ENCODE results near the gene TUBGCP5. TPM values are rescaled to one million over a fixed set of nuclear protein-coding genes. Genes with fewer than 3 reads are reported as not detected.
"Not testable (repeated sequence)": the region's sequence is repeated elsewhere in the genome, so short reads cannot be mapped to it uniquely, and the experiment has no call there.

Gene TUBGCP5
- total RNA-seq, 1 donor from 2014 or later = 15.6 TPM

DNA sequence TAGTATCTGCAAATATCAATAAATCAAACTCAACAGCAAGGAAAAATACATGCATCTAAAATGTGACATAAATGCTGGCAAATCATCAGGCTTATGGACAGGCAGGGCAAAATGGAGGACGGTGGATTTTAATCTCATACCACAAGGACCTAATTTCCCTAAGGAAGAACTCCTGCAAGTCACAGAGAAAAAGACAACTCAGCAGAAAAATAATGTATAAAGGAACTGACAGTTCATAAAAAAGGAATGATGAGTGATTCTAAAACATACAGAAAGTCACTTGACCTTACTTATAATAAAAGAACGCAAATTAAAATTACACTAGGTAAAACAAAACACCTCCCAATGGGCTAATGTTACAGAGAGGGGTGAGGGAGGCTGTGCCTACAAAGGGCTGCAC lies 17.2 kb downstream of the TUBGCP5 start:
- no peaks in the 10 kb centered on the region for H3K36me3 Mint-ChIP-seq (ENCODE audit: unreplicated experiment)
- DNase-seq = no peak
- TF ChIP-seq, protein P1, sequence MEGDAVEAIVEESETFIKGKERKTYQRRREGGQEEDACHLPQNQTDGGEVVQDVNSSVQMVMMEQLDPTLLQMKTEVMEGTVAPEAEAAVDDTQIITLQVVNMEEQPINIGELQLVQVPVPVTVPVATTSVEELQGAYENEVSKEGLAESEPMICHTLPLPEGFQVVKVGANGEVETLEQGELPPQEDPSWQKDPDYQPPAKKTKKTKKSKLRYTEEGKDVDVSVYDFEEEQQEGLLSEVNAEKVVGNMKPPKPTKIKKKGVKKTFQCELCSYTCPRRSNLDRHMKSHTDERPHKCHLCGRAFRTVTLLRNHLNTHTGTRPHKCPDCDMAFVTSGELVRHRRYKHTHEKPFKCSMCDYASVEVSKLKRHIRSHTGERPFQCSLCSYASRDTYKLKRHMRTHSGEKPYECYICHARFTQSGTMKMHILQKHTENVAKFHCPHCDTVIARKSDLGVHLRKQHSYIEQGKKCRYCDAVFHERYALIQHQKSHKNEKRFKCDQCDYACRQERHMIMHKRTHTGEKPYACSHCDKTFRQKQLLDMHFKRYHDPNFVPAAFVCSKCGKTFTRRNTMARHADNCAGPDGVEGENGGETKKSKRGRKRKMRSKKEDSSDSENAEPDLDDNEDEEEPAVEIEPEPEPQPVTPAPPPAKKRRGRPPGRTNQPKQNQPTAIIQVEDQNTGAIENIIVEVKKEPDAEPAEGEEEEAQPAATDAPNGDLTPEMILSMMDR (IDR thresholded peaks at IDR 0.05; ENCODE audit: partially characterized antibody, unreplicated experiment) = no peak
- no peaks in the 10 kb centered on the region for H3K9me3 Mint-ChIP-seq (ENCODE audit: unreplicated experiment)
- H3K27ac Mint-ChIP-seq (ENCODE audit: unreplicated experiment) = no peak overlapping the region
- no peaks in the 10 kb centered on the region for H3K4me1 Mint-ChIP-seq (ENCODE audit: low read depth, unreplicated experiment)
- no peak overlapping the region for H3K4me3 Mint-ChIP-seq (ENCODE audit: unreplicated experiment)
- no peaks in the 10 kb centered on the region for H3K27me3 Mint-ChIP-seq (ENCODE audit: unreplicated experiment)

DNA sequence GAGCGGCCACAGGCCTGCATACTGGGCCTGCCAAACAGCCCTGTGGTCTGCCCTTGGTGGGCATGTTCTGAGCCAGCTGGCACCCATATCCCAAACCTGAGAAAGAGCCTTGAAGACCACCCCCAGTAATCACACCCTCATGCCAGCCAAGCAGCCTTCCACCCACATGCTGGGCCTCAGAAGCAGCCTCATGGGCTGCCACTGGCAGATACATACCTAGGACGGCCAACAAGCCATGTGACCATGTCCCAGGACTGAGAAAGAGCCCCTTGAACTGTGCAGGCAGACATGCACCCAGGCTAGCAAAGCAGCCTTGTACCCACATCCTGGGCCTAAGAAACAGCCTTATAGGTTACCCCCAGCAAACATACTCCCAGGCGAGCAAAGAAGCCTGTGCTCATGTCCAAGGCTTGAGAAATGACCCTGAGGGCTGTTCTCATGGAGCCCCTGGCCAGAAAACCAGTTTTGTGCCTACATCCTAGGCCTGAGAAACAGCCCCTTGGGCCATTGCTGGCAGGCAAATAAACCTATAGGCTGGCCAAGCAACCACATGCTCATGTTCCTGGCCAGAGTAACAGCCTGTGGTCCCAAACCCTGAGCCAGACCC lies 24.9 kb downstream of the TUBGCP5 start:
- Mint-ChIP-seq H3K9me3 (ENCODE audit: unreplicated experiment) (no peaks in the 10 kb centered on the region), H3K27ac (ENCODE audit: unreplicated experiment) (no peak overlapping the region), H3K27me3 (ENCODE audit: unreplicated experiment) (no peaks in the 10 kb centered on the region), H3K4me3 (ENCODE audit: unreplicated experiment) (no peak overlapping the region), H3K36me3 (ENCODE audit: unreplicated experiment) (no peaks in the 10 kb centered on the region), H3K4me1 (ENCODE audit: low read depth, unreplicated experiment) (no peaks in the 10 kb centered on the region)
- no peak for DNase-seq
- TF ChIP-seq, protein P1 (IDR thresholded peaks at IDR 0.05; ENCODE audit: partially characterized antibody, unreplicated experiment) = no peak

DNA sequence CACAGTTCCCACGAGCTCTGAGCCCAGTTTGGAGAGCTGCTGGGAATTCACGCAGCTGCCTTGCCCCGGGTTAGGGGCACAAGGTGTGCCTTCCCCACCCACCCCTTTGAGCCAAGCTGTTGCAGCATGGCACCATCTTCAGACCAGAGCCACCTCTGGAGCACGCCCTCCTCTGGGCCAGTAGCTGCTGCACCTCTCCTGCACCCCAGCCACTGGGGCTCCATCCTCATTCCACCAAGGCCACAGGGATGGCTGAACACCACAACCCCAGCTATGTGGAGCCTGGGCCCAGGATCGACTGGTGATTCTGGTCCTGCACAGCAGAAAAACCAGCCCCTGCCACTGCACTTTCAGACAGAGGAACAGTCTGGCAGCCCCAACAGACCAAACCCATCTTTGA lies 25.7 kb downstream of the TUBGCP5 start:
- H3K27ac Mint-ChIP-seq (ENCODE audit: unreplicated experiment) = no peak overlapping the region
- DNase-seq = no peak
- H3K4me1 Mint-ChIP-seq (ENCODE audit: low read depth, unreplicated experiment) = no peaks in the 10 kb centered on the region
- no peak overlapping the region for H3K4me3 Mint-ChIP-seq (ENCODE audit: unreplicated experiment)
- no peaks in the 10 kb centered on the region for H3K36me3 Mint-ChIP-seq (ENCODE audit: unreplicated experiment)
- no peaks in the 10 kb centered on the region for H3K9me3 Mint-ChIP-seq (ENCODE audit: unreplicated experiment)
- H3K27me3 Mint-ChIP-seq (ENCODE audit: unreplicated experiment) = no peaks in the 10 kb centered on the region
- TF ChIP-seq, protein P1 (IDR thresholded peaks at IDR 0.05; ENCODE audit: partially characterized antibody, unreplicated experiment) = no peak

DNA sequence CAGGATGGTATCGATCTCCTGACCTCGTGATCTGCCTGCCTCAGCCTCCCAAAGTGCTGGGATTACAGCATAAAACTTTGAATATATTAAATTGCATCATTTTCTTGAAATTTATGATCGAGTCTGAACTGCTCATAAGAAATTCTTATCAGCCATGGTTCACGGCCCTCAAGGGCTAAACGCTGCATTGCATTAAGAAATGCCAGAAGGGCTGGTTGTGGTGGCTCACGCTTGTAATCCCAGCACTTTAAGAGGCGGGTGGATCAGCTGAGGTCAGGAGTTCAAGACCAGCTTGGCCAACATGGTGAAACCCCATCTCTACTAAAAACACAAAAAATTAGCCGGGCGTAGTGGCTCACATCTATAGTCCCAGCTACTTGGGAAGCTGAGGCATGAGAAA lies 26.8 kb downstream of the TUBGCP5 start:
- not testable (repeated sequence) for H3K9me3 Mint-ChIP-seq (ENCODE audit: unreplicated experiment); DNase-seq; H3K4me3 Mint-ChIP-seq (ENCODE audit: unreplicated experiment); H3K4me1 Mint-ChIP-seq (ENCODE audit: low read depth, unreplicated experiment); H3K27ac Mint-ChIP-seq (ENCODE audit: unreplicated experiment); H3K27me3 Mint-ChIP-seq (ENCODE audit: unreplicated experiment); H3K36me3 Mint-ChIP-seq (ENCODE audit: unreplicated experiment)

DNA sequence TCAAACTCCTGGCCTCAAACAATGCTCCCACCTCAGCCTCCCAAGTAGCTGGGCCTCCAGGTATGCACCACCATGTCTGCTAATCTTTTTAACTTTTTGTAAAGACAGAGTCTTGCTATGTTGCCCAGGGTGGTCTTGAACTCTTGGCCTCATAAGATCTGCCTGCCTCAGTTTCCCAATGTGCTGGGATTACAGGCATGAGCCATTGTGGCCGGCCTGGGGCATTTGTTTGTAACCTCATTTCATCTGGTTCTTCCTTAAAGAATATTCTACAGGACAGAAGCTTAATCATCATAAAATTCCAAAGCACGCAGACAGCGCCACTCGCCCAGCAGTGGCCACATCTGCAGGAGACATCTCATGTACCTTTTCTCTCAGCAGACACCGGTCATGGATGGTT lies 35.6 kb downstream of the TUBGCP5 start:
- H3K36me3 Mint-ChIP-seq (ENCODE audit: unreplicated experiment) = no peaks in the 10 kb centered on the region
- DNase-seq = no peak
- peaks cover 7% of the 10 kb centered on the region for H3K4me1 Mint-ChIP-seq (ENCODE audit: low read depth, unreplicated experiment)
- no peak overlapping the region for H3K27ac Mint-ChIP-seq (ENCODE audit: unreplicated experiment)
- H3K4me3 Mint-ChIP-seq (ENCODE audit: unreplicated experiment) = no peak overlapping the region
- TF ChIP-seq, protein P1 (IDR thresholded peaks at IDR 0.05; ENCODE audit: partially characterized antibody, unreplicated experiment) = no peak
- peaks cover 2% of the 10 kb centered on the region for H3K9me3 Mint-ChIP-seq (ENCODE audit: unreplicated experiment)
- no peaks in the 10 kb centered on the region for H3K27me3 Mint-ChIP-seq (ENCODE audit: unreplicated experiment)
